Endothelial cell of coronary artery (primary cell): ENCODE results near the gene ABCC11. TPM values are rescaled to one million over a fixed set of nuclear protein-coding genes. Genes with fewer than 3 reads are reported as not detected.

Experiments used
- total RNA-seq: library from RNA; depleted of rRNA; stranded (reverse); fragments of >200 nt; gene quantifications from 2 replicates; pipeline ENCODE4 v1.2.3, GENCODE V29; 2014

Gene ABCC11
- under 0.01 and 0.09 TPM in 2 replicates for total RNA-seq

GRCh38 chr16:48247311-48247710 lies at the start of gene ABCC11:
TSS of gene ABCC11 (minus strand) at chr16:48247539. CDS start at chr16:48231921, 15,618 bp downstream.

GRCh38 chr16:48244080-48244862 lies 3.1 kb downstream of the ABCC11 start, which contains the start of gene LONP2:
TSS of gene LONP2 (plus strand) at chr16:48244300. CDS start at chr16:48244389, 89 bp downstream.

GRCh38 chr16:48155926-48156789 lies 91.2 kb downstream of the ABCC11 start, which contains the start of gene ABCC12:
TSS of gene ABCC12 (minus strand) at chr16:48155993. CDS start at chr16:48146424, 9,569 bp downstream.

Other genes starting within 250 kb of the ABCC11 start
- not detected in 2 replicates for gene ABCC12, start 91.5 kb downstream of the ABCC11 start, total RNA-seq
- 29.7 and 44.2 TPM in 2 replicates for gene LONP2, start 3.2 kb downstream of the ABCC11 start, total RNA-seq
- 23.3 and 25.3 TPM in 2 replicates for gene SIAH1, start 137.9 kb upstream of the ABCC11 start, total RNA-seq